ENCODE data around the gene UGT1A4.

UGT1A4 gene

GRCh38 chr2:233779722-233780121, 61.2 kb downstream of the UGT1A4 start:
- in situ Hi-C loops (cut with MboI; ENCODE audit: low sequenced_read_pairs), result no loop called here

GRCh38 chr2:233780771-233781170, 62.2 kb downstream of the UGT1A4 start:
- in situ Hi-C loops (cut with MboI; ENCODE audit: low sequenced_read_pairs), result no loop called here

GRCh38 chr2:233789554-233789953, 71.0 kb downstream of the UGT1A4 start:
- in situ Hi-C loops (cut with MboI; ENCODE audit: low sequenced_read_pairs), result no loop called here

GRCh38 chr2:233791151-233791882, 72.8 kb downstream of the UGT1A4 start:
- in situ Hi-C loops (cut with MboI; ENCODE audit: low sequenced_read_pairs), result no loop called here

GRCh38 chr2:233791883-233792329, 73.4 kb downstream of the UGT1A4 start:
- in situ Hi-C loops (cut with MboI; ENCODE audit: low sequenced_read_pairs), result no loop called here

GRCh38 chr2:233792720-233793119, 74.2 kb downstream of the UGT1A4 start:
- in situ Hi-C loops (cut with MboI; ENCODE audit: low sequenced_read_pairs), result no loop called here

GRCh38 chr2:233793465-233794127, 75.1 kb downstream of the UGT1A4 start:
- in situ Hi-C loops (cut with MboI; ENCODE audit: low sequenced_read_pairs), result no loop called here

GRCh38 chr2:233794128-233794658, 75.7 kb downstream of the UGT1A4 start:
- in situ Hi-C loops (cut with MboI; ENCODE audit: low sequenced_read_pairs), result no loop called here

- in situ Hi-C loops (cut with MboI; ENCODE audit: low sequenced_read_pairs), result no loop called here
These were observed 77.2 kb downstream of the UGT1A4 start for GRCh38 chr2:233795735-233796171.

GRCh38 chr2:233796254-233796653, 77.7 kb downstream of the UGT1A4 start:
- in situ Hi-C loops (cut with MboI; ENCODE audit: low sequenced_read_pairs), result no loop called here

- in situ Hi-C loops (cut with MboI; ENCODE audit: low sequenced_read_pairs), result no loop called here
These were observed 80.0 kb downstream of the UGT1A4 start for GRCh38 chr2:233798335-233799086.

GRCh38 chr2:233799087-233799665, 80.6 kb downstream of the UGT1A4 start:
- in situ Hi-C loops (cut with MboI; ENCODE audit: low sequenced_read_pairs), result no loop called here

GRCh38 chr2:233799716-233800115, 81.2 kb downstream of the UGT1A4 start:
- in situ Hi-C loops (cut with MboI; ENCODE audit: low sequenced_read_pairs), result no loop called here

GRCh38 chr2:233800208-233800607, 81.7 kb downstream of the UGT1A4 start:
- in situ Hi-C loops (cut with MboI; ENCODE audit: low sequenced_read_pairs), result no loop called here

- in situ Hi-C loops (cut with MboI; ENCODE audit: low sequenced_read_pairs), result no loop called here
These were observed 83.0 kb downstream of the UGT1A4 start for GRCh38 chr2:233801357-233802131.

GRCh38 chr2:233802132-233802815, 83.7 kb downstream of the UGT1A4 start:
- in situ Hi-C loops (cut with MboI; ENCODE audit: low sequenced_read_pairs), result no loop called here

- in situ Hi-C loops (cut with MboI; ENCODE audit: low sequenced_read_pairs), result no loop called here
These were observed 84.9 kb downstream of the UGT1A4 start for GRCh38 chr2:233803292-233803911.

GRCh38 chr2:233803994-233804393, 85.5 kb downstream of the UGT1A4 start:
- in situ Hi-C loops (cut with MboI; ENCODE audit: low sequenced_read_pairs), result no loop called here

- in situ Hi-C loops (cut with MboI; ENCODE audit: low sequenced_read_pairs), result no loop called here
These were observed 88.8 kb downstream of the UGT1A4 start for GRCh38 chr2:233807215-233807865.
